ENCODE results near the gene MBD4.

The MBD4 gene

DNA sequence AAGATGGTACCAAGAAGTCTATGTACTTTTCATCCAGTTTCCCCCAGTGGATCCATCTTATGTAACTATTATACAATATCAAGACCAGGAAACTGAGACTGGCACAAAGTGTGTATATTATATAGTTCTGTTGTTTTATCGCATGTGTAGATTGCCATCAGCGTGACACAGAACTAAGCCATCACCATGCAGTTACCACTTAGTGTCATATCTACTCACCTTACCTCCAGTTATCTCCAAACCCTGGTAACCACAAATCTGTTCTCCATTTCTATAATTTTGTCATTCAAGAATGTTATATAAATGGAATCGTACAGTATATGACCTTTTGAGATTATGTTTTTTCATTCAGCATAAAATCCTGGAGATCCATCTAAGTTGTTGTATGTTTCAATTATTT lies 23.3 kb upstream of the MBD4 start:
- no peak for DNase-seq (ENCODE audit: low spot score)

DNA sequence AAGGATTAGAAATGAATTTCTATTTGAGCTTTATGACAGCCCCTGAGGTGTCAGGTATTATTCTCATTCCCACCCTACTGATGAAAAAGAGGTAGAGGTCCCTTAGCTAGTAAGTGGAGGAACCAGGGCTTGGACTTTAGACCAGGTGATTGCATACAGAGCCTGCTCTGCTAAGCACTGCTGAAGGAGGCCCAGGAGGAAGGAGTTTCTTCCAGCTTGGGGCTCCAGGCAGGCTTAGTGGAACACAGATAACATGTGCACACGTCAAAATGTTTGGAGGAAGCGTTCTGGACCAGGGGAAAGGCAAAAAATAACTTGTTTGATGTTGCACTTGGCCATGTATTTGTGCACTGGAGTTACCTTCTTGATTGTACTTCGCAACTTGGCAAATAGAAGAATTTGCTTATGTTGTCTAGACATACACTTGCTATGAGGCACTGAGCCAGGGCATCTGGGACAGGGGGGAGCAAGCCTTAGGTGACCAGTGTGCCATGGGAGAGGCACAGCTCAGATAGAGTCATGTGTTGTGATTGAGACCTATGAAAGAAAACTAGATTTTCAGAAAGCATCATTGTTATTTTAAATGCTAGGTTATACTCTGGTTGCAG lies 22.7 kb upstream of the MBD4 start:
- DNase-seq (ENCODE audit: low spot score) = no peak

DNA sequence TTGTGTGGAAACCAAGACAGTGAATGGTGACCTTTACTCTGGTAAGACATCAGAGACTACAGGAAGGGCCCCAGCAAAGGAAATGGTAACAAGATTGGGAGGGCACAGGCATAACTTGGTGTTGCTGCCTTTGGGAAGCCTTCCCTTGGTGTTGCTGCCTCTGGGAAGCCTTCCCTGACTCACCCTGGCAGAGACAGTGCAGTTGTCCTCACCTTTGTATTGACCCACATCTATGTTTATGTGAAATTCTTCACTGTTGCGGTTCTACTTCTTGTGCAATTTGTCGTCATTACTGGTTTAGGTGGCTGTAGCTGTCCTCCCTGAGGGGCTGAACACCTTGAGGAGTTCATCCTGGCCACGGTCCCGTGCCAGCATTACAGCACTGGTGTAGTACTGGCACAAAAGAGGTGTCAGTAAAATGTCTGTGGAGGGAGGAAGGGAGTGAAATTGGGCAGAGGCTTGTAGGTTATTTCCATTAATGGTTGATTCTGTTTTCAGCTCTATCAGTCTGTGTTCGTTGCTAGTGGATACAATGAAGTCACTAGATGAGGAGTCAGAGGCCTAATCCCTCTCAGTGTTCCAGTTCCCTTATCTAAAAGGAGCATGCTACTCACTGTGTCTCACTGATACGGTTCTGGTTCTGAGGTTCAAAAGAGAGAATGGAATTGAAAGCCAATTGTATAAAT lies 21.9 kb upstream of the MBD4 start:
- DNase-seq (ENCODE audit: low spot score) = no peak

DNA sequence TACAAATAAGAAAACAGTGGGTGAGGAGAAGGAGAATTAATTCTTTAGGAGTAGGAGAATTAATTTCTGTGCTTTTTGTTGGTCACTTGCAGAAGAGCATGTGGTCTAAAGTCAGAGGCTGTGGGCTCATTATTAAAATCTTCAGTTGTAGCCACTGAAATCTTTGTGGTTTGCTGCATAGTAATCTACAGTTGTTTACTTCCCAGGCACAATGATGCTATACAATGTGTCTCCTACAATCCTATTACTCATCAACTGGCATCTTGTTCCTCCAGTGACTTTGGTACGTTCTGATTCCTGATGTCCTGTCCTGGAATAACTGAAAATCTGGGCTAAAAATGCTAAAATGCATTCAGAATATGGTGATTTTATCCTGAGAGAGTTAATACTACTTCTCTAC lies 21.3 kb upstream of the MBD4 start:
- no peak for DNase-seq (ENCODE audit: low spot score)

DNA sequence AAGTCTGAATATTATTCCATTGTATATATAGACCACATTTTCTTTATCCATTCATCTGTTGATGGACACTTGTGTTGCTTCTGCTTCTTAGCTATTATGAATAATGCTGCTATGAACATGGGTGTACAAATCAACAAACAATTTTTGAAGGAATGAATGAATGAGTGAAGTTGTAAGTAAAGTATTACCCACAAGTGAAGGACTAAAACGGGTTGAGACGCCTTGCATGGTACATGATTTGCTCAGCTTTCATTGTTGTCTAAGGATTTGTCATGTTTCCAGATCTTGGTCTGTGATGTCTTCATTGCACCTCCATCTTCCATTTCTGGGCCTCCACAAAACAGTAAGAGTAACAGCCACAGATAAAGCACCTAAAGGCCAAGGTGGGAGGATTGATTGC lies 20.8 kb upstream of the MBD4 start:
- DNase-seq (ENCODE audit: low spot score) = no peak

DNA sequence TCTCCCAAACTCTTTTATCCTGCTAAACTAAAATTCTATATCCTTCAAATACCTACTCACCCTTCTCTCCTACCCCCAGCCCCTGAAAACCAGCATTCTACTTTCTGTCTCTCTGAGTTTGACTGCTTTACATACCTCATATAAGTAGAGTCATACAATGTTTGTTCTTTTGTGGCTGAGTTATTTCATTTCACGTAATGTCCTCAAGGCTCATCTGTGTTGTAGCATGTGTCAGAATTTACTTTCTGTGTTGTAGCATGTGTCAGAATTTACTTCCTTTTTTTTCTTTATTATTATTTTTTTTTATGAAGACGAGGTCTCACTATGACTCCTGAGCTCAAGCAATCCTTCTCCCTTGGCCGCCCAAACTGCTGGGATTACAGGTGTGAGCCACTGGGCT lies 20.4 kb upstream of the MBD4 start:
- no peak for DNase-seq (ENCODE audit: low spot score)

DNA sequence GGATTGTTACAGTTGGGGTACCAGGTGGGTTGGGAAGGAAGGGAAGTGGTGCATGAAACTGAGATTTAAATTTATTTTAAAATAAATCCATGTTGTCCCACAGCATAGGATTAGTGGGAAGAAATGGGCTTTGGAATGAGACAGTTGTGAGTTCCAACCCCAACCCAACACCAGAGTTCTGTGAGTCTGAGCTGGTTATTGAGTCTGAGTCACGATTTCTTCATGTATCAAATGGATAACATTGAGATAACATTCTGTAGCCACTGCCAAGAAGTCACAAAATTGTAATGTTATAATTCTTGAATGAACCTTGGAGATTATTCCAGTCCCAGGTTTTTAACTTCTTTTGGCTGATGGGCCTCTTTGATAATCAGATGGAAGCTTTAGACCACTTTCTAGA lies 14.0 kb upstream of the MBD4 start:
- DNase-seq (ENCODE audit: low spot score) = no peak

DNA sequence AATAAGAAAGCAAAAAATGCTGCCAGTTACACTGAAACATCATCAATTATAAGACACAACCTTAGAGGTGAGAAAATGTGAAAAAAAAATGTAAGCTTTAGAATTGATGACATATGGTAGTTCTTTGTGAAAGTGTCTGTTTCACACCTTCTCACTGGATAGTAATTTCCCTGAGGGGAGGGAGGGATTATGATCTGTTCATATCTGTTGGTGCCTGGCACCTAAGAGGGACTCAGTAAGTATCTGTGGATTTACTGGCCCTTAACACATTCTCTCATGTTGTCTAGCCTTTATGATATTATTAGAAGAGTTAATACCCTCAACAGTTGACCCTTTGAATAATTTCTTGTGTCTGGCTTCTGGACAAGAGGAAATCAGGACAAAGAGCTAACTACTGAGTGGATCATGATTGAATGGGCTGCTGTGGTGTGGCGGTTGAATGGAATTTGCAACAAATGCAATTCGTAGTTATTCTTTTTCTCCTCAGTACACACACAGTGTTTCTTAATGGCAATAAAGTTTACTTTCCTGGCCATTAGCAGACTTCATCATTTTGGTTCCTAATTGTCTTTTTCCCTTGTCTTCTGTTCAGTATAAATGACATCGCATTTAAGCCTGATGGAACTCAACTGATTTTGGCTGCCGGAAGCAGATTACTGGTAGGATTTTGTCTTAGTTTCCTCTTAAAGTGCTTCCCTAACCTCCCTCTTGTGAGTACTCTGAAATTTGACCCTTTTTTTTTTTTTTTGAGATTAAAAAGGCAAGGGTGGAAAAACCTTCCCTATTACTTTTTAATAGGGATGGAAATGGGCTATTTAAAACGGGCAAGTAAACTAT lies 9.7 kb upstream of the MBD4 start:
- no peak for DNase-seq (ENCODE audit: low spot score)

DNA sequence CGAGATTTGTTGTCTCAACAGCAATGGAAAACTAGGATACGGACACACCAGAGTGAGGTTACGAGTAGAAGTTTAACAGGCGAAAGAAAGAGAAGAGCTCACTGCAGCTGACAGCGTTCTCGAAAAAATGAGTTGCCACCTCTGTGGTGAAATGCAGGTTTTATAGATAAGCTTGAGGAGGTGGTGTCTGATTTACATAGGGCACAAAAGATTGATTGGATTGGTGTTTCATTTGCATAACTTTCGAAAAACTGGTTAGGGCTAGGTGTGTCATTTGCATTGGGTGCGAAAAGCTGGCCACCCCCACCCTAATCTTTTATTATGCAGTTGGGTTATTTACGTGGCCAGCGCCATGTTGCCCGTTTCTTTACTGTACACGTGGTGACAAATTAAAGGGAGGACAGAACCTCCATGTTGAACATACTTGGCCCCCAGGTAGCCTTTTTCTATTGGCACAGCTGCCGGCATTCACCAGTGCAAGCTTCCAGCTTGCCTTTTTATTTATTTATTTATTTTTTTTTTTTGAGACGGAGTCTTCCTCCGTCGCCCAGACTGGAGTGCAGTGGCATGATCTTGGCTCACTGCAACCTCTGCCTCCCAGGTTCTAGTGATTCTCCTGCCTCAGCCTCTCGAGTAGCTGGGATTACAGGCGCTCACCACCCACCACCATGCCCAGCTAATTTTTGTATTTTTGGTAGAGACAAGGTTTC lies 8.6 kb upstream of the MBD4 start:
- peak; percentile 75 for DNase-seq (ENCODE audit: low spot score)

DNA sequence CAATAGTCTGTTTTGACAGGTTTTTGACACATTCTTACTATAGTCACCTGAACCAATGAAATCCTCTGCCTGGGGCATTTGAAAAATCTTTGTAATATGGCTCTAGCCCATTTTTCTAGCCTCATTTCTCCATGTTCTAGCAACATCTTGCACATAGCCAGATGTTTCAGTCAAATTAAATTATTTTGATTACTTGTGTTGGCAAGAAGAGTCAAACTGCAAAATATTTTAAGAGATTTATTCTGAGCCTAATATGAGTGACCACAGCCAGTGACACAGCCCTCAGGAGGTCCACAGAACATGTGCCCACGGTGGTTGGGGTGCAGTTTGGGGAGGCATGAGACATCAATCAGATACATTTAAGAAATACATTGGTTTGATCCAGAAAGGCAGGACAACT lies 7.2 kb upstream of the MBD4 start:
- DNase-seq (ENCODE audit: low spot score) = no peak

DNA sequence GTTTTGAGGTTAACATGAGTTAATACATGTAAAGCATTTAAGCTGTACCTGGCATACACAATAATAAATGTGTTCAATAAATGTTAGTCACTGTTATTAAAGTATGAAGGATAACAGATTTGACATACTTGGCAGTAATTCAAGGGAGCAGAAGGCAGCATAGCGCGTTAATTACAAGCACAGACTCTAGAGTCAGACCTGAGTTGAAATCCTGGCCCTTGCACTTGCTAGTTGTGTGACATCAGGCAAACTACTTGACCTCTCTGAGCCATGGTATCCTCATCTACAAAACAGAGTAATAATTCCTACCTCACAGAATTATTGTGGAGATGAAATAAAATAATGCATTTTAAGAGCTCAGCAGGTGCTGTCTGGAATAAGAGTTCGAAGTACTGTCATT lies 5.7 kb upstream of the MBD4 start:
- DNase-seq (ENCODE audit: low spot score) = no peak

DNA sequence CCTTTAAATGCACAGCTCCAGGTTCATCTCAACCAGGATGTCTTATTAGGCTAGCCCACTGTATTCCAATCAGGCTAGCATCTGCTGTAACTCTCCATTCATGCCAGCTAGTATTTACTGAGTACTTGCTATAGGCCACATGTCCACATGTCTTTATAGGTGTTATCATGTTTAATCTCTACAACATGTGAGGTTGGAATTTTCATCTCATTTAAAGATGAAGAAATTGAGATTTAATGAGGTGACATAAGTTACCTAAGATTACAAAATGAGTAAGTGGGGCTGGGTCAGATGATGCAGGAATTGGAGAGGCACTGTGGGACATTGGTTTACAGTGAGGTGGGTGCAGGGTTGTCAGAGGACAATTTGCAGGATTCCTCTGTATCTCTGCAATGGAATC lies 3.2 kb upstream of the MBD4 start:
- DNase-seq (ENCODE audit: low spot score) = no peak

DNA sequence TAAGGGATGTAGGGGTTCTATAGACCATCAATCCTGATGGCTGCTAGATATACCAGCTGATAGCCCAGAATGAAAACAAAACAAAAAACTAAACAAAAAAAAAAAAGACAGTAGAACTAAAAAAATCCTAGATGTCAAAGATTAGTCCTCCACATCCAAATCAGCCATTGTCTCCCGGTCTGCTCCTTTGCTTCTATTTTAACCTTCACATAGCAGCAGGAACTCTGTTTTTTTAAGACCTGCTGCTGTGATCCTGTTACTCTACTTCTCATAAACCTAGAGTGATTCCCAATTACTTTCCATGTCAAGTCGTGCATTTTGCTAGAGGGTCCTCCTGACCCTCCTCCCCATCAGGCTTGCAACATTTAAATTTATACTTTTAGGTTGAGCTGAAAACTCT lies 2.7 kb upstream of the MBD4 start:
- no peak for DNase-seq (ENCODE audit: low spot score)

DNA sequence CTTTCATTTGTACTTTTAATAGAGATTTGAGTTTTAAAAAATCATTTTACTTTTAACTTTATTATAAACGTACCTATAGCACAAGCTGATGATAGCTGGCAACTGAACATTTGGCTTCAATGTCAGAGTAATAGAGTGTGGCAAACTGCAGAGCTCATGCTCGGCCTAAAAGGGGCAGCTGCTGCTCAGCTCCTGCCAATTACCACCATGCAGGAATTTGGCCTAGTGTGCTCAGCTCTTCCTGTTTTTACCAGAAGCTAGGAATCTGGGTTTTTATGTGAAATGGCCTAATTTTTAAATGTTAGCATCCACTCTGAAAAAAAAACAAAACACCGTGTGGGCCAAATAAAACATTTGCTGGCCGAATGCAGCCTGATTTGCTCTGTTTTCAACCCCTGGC lies 2.0 kb upstream of the MBD4 start:
- DNase-seq (ENCODE audit: low spot score) = no peak

DNA sequence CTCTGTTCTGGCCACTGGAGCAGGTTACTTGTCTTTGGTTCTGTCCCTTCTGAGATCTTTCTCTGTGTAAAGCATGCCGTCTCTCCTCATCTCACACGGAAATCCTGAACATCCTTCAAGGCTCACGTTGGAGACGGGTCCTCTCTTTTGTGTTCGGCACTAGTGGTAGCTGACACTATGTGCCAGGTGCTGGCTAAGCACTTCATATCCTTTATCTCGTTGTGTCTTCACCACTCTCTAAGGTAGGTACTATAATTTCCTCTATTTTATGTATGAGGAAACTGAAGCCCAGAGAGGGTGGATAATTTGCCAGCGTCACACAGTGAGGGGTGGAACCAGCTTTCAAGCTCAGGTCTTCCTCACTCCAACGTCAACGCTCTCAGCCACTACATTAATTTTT lies 1.5 kb upstream of the MBD4 start:
- no peak for DNase-seq (ENCODE audit: low spot score)

DNA sequence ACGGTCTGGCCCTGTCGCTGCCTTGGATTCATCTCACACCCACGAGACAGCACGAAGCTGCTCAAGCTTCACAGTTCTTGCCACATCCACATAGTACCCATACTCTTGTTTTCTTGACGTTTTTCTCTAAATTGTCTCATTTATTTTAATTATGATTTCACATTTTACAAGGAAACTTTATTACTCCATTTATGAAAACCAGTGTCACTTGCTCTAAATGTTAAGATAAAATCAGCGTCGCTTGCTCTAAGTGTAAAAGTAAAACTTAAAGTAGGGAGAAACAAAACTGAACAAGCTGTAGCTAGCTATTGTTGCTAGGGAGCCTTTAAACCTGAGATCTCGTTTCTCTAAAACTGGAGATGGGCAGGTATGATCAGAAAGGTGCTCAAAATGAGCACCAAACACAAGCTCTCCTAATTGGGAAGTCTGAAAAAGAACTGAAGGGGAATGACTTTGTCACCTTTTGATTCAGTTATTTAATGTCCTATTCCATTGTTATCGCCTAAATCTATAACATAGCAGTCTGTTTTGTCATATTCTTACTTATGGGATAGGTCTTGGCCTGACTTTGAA lies 956 bp upstream of the MBD4 start:
- DNase-seq (ENCODE audit: low spot score) = no peak

DNA sequence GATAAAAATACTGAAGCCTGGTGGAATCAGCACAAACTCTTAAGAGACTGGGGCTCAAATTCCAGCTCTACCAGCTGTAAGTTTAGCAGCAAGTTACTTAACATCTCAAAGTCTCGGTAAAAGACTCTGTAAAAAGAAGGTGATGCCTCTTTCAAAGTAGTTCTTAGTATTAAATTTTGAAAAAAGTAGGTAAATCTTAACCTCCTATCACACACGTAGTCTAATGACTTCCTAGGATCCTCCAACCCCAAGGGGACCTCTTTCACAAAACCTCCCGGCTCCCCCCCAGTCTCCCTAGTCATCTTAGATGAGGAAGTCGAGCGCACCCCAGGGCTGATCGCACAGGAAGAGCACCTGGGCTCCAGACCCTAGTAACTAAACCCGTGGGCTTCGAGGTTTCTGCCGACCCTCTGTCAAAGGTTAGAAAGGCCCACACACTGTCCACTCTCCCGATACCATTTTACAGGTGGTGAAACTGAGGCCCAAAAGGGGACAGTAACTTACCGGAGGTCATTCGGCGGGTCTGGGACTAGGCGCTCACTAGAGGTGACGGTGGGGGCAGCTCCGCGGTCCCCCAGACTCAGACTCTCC lies 427 bp downstream of the MBD4 start:
- DNase-seq (ENCODE audit: low spot score) = peak; percentile 31

DNA sequence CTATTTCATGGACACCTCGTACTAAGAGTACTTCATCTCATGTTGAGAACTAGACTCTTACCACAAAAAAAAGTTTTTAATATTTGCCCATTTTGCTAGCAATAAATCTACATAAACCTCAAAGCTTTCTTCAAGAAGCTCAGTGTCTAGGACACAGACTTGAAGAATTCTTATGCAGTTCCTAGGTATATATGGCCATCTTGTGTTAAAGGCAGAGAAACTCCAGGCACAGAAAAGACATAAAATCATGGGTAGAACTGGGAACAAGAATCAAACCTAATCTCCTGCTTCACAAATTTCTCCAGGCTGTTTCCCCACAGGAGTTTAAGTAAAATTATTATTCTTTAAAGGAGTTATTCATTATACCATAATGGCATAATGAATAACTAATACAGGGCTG lies 4.4 kb downstream of the MBD4 start:
- no peak for DNase-seq (ENCODE audit: low spot score)

DNA sequence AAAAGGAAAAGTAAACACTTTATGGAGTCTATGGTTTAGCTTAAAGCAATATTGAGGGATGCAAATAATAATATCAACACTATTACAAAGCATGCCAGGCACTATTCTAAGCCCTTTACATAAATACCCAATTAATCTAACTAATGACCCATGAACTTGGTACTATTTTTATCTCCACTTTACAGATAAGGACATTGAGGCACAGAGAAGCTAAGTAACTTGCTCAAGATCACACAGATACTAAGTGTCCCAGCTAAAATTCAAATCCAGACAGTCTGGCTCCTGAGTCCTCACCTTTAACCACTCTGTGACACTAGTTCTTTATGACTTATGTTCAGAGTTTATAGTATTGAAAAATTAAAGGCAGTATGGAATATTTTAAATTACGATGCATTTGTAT lies 5.6 kb downstream of the MBD4 start:
- no peak for DNase-seq (ENCODE audit: low spot score)

DNA sequence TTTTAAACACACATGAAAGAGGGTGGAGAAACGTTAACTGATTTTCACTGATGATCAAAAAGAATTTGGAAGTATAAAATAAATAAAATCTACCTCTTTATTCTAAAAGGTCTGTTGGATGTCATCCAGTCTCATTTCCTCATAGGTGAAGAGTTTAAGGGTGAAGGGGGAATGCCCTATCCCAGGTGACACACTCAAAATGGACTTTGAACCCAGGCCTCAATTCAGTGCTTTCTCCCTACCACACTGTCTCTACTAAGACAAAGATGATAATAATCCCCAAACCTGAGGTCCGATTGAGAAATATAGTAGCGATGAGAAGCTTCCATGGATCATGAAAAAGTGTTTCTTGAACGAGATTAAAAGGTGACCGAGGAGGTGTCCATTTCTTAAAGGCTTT lies 6.2 kb downstream of the MBD4 start:
- no peak for DNase-seq (ENCODE audit: low spot score)

DNA sequence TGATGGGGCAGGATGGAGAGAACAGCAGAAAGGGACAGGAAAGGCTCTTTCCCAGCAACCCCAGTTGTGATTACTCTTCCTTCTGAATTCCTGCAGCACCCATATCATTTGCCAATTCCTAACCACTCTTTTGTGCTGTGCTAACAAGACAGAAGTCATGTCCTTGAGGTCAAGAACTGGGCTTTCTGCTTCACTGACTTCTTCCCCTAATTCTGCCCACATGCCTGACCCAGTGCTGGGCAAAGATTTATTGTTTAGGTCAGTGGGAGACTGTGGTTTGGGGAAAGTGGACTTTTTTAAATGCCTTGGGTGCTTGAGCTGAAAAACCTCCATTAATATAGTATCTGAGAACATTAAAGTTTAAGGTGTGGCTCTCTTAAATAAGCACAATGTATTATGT lies 7.1 kb downstream of the MBD4 start:
- peak; percentile 50 for DNase-seq (ENCODE audit: low spot score)

DNA sequence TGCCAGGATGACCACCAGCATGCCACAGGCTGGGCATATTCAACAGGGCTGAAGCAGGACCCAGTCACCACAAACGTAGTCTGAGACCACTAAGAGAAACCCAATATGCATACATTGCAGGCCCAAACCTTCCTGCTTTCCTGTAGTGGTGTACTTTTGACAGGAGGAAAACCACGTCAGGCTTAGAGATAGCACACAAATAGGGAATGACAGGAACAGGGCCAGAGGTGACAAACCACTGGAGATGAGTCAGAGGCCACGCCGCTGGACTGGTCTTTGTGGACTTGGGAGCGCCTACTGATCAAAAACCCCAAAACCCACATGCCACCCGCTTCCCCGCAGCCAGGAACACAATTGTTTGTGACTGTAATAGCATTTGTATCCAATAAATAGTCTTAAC lies 7.7 kb downstream of the MBD4 start:
- no peak for DNase-seq (ENCODE audit: low spot score)
